ENCODE data around the gene NMT2.
A peak's percentile ranks its signal among the peaks of the same experiment; 100 is the strongest.

NMT2 gene

DNA sequence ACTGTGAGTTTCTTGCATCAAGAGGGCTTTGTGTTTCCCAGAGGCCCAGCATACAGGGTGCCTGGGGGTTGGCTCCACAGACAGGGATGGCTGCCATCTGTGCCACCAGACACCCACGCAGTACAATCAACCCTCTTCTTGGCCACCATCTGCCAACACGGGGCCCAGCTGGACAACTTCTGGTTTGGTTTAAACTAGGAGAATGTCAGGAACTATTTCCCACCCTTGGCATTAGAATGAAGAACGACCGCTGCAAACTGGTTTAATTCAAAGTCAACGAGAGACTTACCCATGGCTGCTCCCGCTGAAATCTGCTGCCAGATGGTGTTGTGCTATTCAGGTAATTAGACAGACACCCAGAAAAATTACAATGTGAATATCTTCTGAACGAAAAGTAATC is 27.8 kb downstream of the NMT2 start:
- DNase-seq: peak; percentile 79

DNA sequence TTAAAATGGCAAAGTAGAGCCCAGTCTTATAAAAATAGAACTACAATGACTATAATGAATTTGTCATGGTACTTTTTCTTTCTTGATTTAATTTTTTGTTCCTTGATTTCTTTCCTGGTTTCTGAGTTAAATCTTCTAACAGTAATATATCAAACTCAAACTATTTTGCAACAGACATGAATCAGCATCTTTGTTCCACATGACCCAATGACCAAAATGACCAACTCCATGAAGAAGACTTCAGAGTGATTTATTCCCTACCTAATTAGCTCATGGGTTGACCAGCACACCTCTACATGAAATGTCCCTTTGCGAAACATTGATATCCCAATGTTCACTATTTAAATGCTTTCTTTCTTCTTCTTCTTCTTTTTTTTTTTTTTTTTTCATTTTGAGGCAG is 30.9 kb downstream of the NMT2 start:
- no peak for DNase-seq

DNA sequence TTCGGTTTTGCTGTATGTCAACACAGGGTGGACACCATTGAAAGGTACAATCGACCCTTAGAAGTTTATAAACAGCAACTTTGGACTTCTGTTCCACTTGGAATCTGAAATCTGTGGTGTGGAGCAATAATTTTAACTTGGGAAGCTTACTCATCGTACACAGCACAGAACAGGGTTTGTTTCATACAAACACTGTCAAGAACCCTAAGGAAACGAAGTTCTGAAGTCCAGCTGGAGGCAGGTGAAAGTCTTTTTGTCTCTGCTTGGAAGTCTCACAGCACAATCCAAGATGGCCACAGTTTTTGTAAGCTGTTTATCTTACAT is 31.5 kb downstream of the NMT2 start:
- no peak for DNase-seq

DNA sequence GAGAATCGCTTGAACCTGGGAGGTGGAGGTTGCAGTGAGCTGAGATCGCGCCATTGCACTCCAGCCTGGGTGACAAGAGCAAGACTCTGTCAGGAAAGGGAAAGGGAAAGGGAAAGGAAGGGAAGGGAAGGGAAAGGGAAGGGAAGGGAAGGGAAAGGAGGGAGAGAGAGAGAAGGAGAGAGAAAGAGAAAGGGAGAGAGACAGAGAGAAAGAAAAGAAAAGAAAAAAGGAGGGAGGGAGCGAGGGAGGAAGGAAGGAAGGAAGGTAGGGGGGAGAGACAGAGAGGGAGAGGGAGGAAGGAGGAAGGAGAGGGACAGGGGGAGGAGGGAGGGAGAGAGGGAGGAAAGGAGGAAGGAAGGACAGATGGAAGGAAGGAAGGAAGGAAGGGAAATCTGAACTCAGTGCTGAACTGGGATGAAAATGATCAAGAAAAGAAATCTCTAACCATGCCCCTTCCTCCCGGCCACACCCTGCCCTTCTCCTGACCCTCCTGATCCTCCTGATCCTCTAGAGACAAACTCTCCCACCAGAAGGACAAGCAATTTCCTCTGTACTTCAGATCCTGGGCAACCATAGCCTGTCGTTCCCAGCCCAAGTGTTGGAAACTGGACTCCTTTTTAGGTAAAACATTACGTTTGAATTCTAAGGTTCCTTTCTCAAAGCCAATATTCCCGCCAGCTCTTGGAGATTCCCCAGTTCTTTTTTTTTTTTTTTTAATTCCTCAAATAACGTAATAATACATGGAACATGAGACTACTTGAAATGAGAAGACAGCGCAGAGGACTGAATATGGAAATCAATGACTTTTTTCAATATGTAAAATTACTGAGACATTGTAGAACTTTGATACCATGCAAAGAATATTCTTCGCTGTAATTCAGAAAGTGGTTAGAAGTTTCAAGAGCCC is 32.1 kb downstream of the NMT2 start:
- DNase-seq: no peak

DNA sequence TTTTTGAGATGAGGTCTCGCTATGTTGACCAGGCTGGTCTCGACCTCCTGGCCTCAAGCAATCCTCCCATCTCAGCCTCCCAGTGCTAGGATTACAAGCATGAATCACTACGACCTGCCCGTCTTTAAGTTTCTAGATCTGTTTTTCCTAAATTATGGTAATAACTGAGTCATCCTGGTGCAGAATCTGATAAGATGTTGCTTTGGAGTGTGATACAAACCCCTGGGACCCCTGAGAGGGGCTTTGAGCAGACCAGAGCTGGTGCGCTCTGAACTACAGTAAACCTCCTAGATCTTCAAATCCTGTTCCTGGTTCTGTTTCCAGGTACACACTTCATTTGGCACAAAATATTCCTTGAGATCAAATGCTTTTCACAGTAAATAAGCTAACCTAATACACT is 37.2 kb downstream of the NMT2 start:
- DNase-seq: no peak

DNA sequence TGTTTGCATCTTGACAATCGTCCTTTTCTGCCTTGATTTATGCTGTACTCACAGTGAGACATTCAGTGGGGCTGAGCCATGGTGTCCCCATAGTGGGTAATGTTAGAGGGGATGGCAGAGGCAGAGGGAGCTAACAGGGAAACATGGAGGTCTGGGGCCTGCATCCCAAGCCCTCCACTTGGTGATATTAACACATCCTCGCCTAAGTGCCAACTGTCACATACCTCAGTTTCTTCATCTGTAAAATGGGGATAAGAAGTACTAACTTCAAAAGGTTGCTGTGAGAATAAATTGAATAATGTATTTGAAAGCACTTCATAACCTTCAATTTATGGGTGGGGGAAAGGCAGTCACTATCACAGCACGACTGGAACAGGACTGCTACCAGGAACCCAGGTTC is 43.6 kb downstream of the NMT2 start:
- no peak for DNase-seq

DNA sequence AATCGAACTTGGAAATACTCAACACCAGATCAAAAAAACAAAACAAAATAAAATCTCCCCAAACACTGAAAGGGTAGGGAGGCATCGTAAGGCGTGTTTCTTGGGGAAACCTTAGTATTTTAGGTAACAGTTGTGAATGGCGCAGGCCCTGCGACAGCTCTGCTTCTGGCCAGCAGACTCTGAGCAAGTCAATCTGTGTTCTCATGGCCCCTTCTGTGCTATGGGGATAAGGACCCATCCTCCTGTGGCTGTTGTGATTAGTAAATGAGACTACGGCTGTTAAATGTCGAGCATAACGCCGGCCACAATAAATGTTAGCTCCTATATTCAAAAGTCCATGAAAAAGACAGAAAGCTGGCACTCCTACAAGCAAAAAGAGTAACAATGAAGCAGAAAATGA is 44.3 kb downstream of the NMT2 start:
- DNase-seq: no peak

DNA sequence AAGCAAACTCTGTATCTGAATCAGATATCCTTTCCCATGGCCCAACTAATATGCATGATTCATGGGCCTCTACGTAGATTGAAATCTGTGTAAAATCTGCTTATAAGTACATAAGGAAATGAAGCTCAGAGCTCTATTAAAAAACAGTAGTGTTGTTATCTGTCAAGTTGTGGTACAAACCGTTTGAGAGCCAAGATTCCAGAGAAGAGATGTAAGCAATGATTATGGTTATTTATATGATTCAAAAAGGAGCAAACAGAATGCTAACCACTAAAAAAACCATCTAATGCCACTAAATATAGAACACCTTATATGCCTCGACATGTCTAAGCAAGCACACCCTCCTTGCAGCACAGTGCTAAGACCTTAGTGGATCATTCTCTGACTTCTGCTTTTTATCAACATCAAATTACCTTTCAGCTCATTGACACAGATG is 44.7 kb downstream of the NMT2 start:
- no peak for DNase-seq

DNA sequence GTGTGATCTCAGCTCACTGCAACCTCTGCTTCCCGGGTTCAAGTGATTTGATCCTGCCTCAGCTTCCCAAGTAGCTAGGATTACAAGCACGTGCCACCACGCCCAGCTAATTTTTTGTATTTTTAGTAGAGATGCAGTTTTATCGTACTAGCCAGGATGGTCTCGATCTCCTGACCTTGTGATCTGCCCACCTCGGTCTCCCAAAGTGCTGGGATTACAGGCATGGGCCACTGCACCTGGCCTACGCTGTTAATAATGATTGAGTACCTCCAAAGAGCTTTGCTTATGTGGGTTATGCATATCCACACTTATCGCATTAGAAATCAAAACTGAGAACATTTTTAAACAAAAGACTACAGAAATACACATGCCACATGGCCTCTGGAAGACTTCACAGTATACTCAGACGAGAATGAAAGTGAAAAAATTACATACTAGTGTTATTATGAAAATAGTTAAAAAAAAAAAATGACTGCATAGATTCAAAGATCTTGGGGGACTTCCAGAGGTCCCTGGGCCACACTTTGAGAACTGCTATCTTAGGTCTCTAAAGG is 45.9 kb downstream of the NMT2 start:
- DNase-seq: no peak

DNA sequence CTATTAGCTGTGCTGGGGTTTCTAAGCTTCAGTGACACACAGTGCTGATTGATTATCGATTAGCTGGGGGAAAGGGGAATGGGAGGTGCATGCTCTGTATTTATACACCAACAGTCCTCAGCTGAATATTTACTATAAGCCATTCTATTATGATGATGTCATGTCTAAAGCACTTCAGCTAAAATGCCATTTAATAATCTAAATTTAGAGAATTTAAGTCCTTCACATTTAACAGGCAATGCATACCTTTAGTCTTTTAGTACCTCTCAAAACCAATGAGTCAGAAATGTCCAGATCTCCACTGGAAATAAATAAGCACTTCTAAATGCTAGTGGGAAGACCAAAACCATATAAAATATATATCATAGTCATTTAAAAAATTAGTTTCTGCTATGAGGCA is 46.8 kb downstream of the NMT2 start:
- DNase-seq: no peak

DNA sequence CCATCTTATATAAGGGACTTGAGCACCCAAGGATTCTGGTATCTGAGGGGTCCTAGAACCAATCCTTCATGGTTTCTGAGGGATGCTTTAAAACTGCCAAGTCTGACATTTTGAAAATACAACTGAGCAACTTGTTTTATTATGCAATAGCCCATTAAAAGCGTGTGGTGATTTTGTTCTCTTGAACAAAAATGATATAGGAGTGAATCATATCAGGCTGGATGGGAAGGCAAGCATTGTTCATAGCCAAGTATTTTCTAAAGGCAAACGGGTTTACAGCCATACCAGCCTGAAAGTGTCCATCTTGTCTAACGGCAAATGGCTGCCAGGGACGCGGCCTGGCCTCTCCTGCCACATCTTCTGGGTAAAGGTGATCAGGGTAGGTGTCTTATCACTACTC is 48.0 kb downstream of the NMT2 start:
- no peak for DNase-seq

DNA sequence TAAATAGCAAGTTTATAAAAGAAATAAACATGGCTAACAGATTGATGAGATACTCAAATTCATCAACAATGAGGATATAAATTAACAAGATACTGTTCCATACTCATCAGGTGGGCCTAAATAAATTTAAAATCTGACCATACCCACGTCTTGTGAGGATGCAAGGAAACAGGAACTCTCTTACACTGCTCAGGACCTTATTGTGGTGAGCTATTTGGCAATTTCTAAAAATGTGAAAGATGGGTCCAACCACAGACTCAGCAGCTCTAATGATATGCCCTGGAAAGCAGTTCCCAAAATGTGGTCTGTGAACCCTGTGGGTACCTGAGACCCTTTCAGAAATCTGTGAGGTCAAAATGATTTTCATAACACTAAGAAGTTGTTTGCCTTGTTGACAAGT is 49.9 kb downstream of the NMT2 start:
- no peak for DNase-seq

DNA sequence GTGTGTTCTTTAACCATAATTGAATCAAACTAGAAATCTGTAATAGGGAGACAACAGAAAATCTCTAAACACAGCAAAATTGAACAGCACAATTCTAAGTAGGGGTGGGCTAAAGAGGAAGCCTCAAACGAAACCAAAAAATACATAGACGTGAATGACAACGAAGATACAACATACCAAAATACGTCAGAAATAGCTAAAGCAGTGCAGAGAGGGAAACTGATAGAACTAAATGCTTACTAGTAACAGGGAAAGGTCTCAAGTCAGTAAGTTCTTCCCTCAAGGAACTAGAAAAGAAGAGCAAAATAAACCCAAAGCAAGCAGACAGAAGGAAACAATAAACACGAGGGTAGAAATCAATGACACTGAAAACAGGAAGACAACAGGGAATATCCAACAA is 52.3 kb downstream of the NMT2 start:
- DNase-seq: no peak

DNA sequence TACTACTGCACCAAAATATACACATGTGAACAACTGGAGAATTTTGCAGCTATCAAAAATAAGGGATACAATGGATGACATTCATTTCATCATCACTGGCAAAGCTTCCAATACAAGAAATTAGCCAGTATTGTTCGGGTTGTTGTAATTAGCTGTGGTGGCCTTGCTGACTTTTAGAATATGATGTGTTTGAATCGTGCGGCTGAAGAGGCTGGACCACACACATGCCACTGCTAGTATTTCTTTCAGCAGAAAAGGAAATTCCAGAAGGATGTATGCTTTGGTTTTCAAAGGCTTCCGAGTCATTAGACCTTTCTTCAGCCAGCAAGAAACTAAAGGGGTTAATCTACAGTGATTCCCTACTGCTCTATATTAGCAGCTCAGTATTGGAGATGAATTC is 54.7 kb downstream of the NMT2 start:
- DNase-seq: no peak

DNA sequence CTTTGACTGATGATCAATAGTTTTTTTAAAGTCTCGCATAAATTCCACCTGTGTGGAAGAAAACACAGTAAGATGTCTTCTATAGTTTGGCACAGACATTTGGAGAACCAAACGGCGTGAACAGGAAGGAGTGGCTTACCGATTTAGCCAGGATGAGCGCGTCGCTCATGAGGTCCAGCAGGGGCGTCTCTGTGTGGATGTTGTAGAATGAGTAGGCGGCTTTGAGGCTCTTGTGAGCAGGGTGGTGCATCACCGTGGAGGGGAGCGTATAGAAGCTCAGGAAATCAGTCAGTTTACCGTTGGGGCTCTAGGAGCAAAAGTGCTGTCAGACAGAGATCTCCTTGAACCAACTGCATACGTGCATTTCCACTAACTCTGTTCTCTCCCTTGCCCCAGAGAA is 55.8 kb downstream of the NMT2 start:
- no peak for DNase-seq

DNA sequence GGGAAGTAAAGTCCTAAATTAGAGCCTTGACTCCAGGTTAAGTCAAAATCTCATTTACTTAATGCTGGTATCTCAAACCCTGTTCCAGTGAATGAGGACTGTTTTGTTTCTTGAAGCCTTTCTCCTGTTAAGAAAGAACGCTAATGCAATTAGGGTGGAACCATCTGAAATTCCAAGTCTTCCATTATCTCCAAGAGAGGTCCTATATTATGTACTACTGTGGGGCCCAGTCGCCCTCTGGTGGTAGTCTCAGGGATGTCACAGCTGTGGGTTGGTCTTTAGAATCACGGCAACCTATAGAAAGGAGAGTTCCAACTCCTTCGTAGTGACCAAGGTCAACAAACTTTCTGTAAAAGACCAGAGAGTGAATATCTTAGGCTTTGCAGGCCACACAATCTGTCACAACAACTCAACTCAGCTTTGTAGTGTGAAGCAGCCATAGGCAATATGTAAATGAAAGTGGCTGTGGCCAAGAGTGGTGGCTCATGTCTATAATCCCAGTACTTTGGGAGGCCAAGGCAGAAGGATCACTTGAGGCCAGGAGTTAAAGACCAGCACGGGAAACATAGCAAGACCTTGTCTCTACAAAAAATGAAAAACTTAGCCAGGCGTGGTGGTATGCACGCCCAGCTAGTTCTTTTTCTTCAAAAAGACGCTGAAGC is 62.0 kb downstream of the NMT2 start:
- DNase-seq: peak; percentile 69

DNA sequence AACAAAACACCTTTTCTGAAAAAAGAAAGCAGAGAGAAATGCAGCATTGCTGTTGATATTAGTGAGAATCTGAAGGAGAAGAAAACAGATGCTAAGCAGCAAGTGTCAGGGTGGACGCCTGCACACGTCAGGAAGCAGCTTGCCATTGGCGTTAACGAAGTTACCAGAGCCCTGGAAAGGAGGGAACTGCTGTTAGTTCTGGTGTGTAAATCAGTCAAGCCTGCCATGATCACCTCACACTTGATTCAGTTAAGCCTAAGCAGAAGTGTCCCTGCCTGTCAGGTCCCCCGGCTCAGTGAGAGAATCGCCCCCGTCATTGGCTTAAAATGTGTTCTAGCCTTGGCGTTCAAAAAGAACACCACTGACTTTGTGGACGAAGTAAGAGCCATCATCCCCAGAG is 65.0 kb downstream of the NMT2 start:
- DNase-seq: no peak

DNA sequence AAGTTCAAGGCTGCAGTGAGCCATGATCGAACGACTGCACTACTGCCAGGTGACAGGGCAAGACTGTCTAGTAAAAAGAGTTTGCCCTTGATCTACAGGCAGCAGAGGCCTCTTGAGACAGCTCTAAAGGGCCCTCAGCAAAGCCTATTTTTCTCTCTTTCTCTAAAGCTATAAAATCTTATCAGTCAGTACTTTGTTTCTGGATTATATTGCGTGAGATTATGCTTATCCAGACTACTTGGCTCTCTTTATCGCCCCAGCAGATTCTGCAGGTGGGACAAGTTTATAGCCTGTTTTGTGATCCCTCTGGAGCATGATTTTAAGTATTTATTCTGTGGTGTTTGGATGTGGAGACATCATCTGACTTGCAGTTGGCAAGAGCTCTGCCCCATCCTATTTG is 68.6 kb downstream of the NMT2 start:
- no peak for DNase-seq

DNA sequence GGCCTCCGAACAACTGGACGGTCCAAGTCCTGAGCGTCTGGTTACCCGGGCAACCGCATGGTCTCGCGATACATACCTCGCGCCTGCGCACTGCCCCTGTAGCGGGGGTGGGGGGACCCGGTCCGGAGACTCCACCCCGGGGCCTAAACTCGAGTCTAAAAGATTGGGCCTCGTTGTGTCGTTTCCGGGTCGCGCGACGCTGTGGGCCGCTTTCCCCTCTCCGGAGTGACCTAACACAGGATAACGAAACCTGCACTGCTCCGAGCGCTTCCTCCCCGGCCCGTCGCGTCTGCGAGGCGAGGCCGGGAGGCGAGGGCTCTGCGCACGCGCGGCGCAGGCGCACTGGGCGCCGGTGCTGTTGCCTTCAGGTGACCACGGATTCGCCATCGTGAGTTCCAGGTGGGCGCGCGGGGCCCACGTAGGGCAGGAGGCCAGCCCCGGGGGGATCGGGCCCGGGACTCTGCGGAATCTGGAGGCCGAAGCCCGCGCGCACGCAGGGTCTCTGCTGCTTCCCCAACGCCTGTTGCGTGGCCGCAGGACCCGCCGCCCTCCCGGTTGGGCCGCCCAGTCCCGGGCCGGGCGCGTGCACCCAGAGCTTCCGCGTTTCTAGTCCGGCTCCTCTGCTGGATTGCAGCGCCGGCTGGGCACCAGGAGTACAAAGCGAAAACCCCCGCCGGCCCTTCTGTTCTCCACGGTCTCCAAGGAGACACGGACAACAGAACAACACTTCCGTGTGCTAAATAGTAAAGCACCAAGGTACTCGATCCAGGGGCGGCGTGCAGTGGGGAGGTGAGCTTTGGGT is 71.3 kb downstream of the NMT2 start, which contains the start of gene RPP38:
Gene RPP38, plus strand, starts transcription at position 345 of the 802 bp plus-strand sequence. CDS start 5,960 bp downstream, outside the sequence.
- peak; percentile 73 for DNase-seq

DNA sequence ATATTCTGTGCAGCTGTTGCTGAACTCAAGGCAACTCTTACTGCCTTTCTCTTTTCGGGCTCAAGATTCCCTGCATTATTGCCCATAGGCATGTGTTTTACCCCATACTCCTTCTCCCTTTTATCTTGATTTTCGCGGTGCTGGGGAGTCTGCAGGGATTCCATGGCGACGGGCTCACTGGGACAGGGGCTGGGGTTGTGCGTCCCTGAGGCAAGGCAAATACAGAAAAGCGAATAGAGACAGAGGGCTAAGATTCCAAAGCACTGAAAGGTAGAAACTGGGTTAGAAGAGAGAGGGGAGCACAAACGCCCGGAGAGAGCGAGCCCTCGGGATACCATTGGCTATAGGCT is 71.9 kb downstream of the NMT2 start:
- no peak for DNase-seq

DNA sequence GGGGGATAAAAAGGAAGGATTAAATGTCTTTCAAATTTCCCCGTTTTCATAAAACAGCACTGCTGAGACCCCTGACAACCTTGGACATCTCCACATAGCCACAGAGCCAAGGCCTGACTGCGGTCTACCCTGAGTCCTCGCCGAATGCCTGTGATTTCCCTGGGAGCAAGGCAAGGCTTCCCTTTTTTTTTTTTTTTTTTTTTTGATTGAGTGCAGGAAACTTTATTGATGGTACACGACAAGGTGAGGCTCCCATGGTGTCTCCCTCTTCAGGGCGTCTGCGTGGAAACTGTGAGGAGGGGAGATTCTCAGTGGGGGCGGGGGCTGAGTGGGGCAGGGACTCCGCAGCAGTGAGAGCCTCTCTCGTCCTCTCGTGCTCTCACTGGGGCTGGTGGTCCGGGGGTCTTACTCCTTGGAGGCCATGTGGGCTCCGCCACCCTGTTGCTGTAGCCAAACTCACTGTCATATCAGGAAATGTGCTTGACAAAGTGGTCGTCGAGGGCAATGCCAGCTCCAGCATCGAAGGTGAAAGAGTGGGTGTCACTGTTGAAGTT is 75.6 kb downstream of the NMT2 start:
- no peak for DNase-seq

DNA sequence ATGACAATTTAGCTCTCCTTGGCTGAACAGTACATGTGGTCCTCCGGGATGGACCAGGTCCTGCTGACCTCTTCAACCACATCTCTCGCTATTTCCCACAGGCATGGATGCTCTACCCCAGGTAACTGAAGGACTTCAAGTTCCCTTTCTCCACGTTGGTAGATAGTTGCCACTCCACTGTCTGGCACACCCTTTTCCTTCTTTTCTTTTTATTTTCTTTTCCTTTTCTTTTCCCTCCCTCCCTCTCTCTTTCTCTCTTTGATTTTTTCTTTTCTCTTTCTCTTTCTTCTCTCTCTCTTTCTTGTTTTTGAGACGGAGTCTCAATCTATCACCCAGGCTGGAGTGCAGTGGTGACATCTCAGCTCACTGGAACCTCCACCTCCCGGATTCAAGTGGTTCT is 77.1 kb downstream of the NMT2 start:
- no peak for DNase-seq

Data from NCI-H1694 (cell line).